Left colon (tissue), 2 donors: ENCODE results near the gene AJAP1. TPM values are rescaled to one million over a fixed set of nuclear protein-coding genes. Genes with fewer than 3 reads are reported as not detected.

ENCODE experiments used
- ATAC-seq: fragments of 200-7000 bp; cut with Tn5 transposase; one replicate; pipeline ENCODE4 v1.9.1; 2020; ENCODE audit warnings: mild to moderate bottlenecking, moderate library complexity
- DNase-seq, 2 donors: peaks; one replicate each; pipeline ENCODE4 v3.0.0-alpha.2; 2020
- intact Hi-C, 2 donors: fragments of 100-400 bp; cut with DNase I in 1 of 2; cut with micrococcal nuclease in 1 of 2; formaldehyde crosslinking; loops; one replicate each; pipeline versions ENCODE4 v1.11.2 to v1.14.0; 2022; cut with DNase I, micrococcal nuclease
- total RNA-seq, 2 donors: library from RNA; stranded (reverse); fragmentation: NEBNext Ultra II Directional; extraction: Animal tissue kit (Norgen Biotek cat#: 25700); gene quantifications; one replicate each; pipeline ENCODE4 v1.2.1, GENCODE V29; 2021
- donor health status: DM: no; HTN: no; CAD: no.
- donor health status: DM: yes; HTN: yes; CAD: no.

The AJAP1 gene
- total RNA-seq, 2 donors from 2014 or later = 0.08 to 0.49 TPM

DNA sequence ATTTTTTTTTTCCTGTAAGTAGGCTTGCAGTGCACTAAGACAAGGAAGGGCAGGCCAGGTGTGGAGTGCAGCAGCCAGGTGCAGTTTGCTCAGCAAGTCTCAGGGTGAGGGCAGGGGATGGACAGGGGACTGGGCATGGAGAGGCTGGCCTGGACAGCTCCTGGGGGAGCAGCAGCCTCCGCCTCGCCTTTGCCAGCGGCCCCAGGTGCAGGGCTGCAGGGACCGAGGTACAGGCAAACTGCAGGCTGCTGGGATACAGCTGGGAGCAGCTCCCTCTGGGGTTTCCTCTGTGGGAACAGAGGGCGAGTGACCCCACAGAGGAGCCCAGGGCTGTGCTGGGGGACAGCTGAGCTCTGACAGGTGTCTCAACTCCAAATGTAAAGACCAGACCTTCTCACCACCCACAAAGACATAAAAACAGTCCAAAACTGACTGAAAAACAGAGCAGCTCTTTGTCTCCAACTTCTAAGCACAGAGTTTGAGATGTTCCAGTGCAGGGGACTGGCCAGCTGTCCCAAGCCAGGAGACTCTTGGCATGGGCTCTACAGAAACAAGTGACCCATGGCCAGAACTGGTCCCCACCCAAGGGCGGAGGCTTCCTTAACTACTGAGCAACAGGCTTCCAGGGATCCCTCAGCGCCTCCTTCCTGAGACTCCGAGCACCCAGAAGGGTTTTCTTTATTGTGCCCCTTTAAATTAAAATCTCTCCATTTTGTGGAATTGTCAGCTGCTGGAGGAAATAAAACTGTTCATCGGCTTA, 27.7 kb upstream of the AJAP1 start:
- intact Hi-C loops = no loop called here
- no peak for DNase-seq
- no peak for ATAC-seq

DNA sequence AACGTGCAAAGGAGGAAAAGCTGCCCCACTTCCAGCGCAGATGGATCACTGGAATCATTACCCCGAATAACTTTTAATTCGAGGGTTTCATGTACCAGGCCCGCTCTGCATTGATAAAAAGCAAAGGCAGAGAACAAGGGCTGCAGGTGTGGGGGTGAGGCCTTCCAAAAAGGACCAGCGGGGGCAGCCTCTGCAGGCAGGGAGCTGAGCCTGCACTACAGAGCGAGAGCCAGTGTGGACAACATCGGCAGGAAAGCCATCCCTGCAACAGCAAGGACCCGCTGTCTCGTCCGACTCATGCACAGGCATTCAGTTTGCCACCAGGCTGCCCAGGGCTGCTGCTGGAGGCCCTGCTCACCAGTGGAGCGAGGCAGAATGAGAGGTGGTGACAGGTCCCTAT, 27.1 kb upstream of the AJAP1 start:
- ATAC-seq = no peak
- intact Hi-C loops = no loop called here
- DNase-seq = no peak

DNA sequence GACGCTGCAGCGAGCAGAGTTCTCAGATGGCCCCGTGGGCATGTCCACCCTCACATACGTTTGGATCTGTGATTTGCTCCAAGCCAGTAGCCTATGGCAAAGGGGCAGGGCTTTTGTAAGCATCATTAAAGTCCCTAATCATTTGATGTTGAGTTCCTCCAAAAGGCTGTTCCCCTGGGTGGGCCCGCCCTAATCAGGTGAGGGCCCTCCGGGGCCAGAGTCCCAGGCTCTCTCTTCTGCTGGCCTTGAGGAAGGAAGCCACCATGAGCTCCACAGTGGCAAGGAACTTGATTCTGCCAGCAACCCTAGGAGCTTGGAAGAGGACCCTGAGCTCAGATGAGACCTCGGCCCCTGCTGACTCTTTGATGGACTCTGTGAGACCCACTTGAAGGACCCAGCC, 25.4 kb upstream of the AJAP1 start:
- DNase-seq (no peak), ATAC-seq (no peak)
- intact Hi-C loops = no loop called here

DNA sequence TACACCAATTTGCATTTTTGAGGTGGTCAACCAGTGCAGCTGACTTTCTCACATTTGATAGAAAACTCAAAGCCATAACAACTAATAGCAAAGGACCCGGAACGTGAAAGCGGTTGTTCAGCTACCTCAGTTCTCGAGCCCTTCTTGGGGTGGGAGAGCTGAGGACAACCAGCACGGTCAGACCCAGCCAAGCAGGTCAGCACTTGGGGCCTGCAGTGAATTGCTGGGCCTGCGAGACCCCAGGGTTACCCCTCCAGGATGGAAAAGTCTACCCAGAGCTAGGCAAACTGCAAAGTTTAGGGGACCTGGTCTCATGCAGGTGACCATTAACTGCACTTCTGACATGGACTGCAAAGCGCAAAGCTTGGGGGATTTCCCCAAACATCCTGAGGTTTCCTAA, 23.8 kb upstream of the AJAP1 start:
- DNase-seq = no peak
- no peak for ATAC-seq
- intact Hi-C loops = no loop called here

DNA sequence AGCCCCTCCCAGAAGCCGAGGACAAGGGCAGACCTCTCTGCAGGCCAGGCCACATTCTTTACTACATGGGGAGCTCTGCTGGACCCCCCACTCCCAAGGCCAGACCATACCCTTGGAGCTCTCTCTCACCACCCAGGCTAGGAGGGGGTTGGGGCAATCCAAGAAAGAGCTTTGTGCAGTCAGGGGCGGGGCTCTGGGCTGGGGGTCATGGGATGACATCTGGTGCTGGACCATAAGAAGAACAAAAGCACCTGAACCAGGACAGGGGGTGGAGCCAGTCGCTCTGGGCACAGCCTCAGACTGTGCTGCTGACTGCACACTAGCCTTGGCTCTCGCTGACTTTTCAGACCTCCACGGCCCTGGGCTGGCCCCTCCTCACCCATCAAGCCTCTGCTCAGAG, 23.1 kb upstream of the AJAP1 start:
- ATAC-seq (no peak), DNase-seq (no peak)
- intact Hi-C loops = no loop called here

DNA sequence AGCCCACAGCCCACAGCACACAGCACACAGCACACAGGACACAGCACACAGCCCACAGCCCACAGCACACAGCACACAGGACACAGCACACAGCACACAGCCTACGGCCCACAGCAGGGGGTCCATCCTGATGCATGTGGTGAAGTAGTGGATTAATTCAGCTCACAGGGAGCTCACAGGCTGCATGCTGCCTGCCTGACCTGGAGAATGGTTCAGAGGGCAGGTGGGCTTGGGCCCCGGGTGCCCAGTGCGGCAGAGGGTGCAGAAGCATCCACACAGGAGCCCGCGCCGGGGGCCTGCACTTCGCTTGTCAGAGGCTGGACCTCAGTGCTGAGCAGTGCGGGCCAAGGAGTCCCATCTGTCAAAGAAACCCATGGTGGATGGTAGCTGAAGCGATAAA, 21.1 kb upstream of the AJAP1 start:
- ATAC-seq (no peak), DNase-seq (no peak)
- intact Hi-C loops = no loop called here

DNA sequence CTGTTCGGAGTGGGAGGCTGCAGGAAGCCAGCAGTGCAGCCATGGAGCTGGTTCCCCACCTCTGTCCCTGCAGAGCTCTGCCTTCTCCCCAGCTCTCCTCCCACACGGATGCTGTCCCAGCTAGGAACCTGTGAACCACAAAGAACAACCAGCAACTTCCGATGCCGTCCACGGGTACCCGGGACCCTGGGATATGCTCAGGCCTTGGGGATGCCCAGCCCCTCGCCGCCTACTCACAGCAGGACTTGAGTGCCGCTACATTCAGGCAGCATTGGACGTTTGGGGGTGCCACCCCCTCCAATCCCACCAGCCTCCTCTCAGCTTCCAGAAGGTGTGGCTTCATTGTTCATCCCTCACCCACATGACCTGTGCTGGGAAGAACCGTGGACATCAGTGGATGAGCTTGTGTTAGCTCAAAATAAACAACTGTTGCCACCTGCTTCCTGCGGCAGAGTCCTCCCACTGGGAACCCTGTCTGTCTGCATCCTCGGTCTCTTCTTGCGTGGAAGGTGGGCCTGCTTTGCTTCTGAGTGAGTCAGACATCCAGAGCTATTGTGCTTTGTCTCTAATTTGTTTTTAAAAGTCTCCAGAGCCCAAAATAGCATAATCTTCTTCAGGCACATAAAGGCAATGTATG, 20.1 kb upstream of the AJAP1 start:
- no peak for ATAC-seq
- intact Hi-C loops = no loop called here
- no peak for DNase-seq

DNA sequence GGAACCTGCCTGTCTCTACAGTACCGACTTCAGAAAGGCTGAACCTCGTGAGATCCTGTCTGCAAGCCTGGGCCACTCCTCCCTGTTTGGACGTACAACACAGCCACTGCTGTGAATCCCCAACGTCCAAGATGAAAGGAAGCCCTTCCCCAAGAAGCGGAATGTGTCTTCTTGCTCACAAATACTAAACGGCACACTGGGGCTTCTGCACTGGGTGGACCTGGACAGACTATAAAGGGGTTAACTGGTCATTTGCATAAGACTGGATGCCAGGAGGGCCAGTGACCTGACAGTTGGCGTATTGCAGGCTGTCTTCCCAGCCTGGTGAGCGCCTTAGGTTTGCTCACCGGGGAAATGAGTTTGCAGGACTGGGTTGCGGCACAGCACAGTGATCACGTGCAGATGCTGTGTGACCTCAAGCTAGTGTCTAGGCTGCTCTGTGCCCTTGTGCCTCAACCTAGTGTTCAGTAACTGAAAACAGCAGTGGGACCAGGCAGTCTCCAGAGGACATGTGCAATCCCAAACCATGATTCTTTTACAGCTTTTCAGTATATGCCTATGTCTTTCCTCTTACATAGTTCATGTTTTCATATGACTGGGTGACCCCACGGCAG, 19.5 kb upstream of the AJAP1 start:
- intact Hi-C loops = no loop called here
- no peak for DNase-seq
- no peak for ATAC-seq

DNA sequence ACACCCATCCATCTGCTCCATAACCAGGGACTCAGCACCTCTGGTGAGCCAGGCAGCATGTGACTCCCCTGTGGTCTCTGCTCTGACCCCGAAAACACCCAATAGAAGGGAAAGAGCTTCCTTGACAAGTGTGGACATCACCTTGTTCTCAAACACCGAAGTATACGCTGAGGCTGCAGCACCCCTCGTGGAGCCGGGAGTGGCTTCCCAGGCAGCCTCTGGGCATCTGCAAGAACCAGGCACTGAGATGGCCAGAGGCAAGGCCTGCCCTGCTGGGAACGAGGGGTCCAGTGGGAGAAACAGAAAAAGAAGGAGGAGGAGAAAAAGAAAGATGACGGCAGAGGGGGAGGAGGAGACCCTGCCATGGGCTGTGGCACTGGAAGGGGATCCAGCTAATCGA, 18.2 kb upstream of the AJAP1 start:
- no peak for ATAC-seq
- DNase-seq = no peak
- intact Hi-C loops = no loop called here

DNA sequence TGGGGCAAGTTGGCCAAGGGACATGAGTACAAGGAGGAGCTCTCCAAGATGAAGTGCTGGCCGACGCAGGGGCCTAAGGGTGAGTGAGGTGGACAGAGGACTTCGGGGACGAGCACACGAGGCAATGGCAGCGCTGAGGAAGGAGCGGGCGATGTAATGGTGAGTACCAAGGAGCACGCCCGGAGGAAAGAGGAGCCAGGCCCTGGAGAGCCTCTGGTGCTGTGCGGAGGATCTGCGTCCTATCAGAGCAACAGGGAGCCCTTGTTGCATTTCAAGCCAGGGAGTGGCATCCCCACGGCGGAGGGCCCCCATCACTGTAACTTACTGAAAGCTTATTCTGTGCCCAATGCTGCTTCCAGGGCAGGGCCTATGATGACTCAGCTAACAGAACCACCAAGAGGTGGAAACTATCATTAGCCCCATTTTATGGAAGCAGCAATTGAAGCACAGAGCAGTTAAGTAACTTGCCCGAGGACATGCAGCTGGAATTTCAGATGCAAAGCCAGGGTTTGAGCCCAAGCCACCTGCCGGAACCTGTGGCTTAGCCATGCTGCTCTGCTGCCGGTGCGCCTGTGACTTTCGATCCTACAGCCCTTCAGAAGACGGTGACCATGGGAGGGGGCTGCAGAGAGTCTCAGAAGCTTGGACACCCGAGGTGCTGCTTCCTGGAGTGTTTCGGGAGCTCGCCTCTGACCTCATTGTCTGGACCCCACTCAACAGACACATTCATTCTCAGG, 17.6 kb upstream of the AJAP1 start:
- ATAC-seq (no peak), DNase-seq (no peak)
- intact Hi-C loops = no loop called here

DNA sequence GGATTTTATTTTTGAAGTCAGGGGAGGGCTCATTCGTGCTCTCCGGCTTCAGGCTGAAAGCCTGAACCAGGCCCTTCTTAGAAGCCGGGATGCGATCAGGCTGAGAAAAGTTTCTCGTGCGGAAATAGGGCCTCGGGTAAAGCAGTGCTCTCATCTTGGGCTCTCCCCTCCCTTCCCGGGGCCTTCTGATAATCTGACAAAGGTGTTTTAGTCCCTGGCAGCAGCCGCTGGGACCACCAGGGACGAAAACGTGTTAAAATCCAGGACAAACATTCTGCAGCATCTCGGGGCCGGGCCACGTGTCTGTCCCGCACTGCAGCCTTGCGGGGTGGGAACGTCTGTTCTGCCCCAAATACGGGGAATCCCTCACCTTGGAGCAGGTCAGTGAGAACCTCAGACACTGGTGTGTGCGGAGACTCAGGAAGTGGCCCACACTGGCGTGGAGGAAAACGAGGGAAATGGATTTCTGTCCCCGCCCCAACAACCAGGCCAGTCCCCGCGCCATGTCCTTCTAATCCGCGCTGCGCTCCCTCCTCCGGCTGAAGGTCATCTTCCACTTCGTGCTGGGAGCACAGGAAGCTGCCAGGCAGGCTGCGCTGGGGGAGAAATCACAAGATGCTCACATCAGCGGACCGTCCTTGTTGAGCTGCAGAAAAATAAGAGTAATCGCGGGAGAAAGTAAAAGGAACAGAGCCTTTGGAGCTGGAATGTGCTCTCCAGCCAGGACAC, 16.6 kb upstream of the AJAP1 start:
- ATAC-seq = no peak
- intact Hi-C loops = no loop called here
- no peak for DNase-seq

DNA sequence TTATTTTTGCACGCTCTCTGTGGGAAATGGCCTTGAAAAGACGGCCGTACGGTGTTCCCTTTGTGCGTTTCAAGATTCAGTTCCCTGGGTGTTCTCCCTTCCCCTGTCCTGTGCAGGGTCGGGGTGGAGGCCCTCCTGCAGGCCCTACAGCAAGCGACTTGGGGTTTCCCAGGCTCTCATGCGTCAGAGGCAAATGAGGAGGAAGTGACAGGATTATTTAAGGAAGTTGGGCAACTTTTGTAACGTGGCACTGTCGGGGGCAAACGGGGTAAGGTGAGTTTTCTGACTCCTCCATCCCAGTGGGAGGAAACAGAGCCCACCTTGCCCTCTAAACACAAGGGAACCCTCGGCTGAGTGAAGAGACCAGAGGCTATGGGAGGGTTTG, 16.1 kb upstream of the AJAP1 start:
- ATAC-seq = no peak
- DNase-seq = no peak
- intact Hi-C loops = no loop called here

DNA sequence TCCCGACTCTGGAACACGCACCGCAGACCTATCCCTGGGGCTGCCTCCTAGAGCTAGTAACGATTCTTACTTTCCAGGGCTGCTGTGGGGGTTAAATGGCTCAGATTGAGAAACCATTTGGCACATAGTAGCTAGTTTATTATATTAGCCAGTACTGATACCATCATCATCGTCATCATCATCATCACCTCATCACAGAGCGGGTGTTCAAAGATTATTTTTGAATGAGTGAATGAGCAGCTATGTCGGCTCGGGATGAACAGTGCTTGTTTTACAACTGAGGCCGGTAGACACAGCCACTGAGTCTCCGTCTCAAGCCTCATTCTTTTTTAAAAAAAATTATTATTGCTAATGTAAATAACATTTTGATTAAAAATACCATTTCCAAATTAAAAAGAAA, 13.5 kb upstream of the AJAP1 start:
- no peak for ATAC-seq
- no peak for DNase-seq
- intact Hi-C loops = no loop called here

DNA sequence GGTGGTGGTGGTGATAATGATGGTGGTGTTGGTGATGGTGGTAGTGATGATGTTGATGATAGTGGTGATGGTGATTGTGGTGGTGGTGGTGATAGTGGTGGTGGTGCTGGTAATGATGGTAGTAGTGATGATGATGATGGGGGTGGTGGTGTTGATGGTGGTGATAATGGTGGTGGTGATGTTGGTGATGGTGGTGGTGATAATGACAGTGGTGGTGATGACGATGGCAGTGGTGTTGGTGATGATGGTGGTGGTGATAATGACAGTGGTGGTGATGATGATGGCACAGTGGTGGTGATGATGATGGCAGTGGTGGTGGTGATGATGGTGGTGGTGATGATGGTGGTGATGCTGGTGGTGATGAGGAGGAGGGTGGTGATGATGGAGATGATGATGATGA, 7.0 kb upstream of the AJAP1 start:
- ATAC-seq (no peak), DNase-seq (no peak)
- intact Hi-C loops = no loop called here

DNA sequence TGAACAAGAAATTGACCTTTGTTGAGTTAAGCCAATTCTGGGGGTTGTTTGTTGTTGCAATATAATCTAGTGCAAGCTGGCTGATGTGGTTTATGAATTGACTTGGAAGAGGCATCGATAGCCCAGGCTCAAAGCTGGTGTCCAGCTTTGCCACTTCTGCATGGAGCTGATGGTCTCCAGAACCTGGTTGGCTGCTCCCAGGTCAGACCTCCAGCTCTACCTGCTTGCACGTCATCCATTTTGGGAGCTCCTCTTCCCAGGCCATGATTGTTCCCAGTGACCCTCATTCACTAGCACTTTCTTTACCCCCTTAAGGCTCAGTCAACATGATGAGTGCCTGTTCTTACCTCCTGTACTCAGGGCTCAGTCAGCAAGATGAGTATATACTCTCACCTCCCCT, 5.8 kb upstream of the AJAP1 start:
- no peak for DNase-seq
- ATAC-seq = no peak
- intact Hi-C loops = no loop called here

DNA sequence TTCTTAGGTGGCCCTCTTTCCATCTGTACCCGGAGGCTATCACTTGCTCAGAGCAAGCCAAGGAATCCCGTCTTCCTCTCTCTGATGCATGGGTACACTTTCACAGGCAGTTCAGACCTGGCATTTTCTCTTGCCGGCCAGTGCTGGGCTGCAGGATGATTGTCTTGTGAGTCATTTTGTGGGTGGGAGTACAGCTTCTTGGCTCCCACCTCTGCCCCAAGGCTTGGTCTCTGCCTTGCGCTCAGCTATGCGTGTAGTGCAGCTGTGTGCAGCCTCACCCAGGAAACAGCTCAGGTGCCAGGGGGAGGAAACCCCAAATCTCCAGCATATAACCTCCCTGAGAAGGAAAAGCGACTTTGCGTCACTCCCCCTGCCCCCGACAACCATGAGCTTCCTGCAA, 3.9 kb upstream of the AJAP1 start:
- intact Hi-C loops = no loop called here
- ATAC-seq (no peak), DNase-seq (no peak)

DNA sequence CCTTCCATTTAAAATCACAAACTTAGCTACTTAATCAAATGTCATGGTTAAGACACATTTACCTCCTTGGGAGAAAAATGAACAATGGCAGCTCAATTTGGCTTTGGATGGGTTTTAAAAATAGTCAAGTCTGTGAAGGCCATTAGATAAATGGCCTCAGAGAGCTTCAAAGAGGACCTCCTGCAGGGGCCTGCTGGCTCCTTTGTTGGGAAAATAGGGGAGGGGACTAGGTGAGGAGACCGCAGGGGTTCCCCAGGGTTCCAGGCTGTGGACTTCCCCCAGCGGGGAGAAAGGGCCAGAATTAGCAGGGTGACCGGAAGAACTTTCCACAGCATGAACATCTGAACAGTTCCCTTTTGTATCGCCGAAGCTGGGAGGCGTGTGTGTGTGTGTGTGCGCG, 3.4 kb upstream of the AJAP1 start:
- intact Hi-C loops = no loop called here

DNA sequence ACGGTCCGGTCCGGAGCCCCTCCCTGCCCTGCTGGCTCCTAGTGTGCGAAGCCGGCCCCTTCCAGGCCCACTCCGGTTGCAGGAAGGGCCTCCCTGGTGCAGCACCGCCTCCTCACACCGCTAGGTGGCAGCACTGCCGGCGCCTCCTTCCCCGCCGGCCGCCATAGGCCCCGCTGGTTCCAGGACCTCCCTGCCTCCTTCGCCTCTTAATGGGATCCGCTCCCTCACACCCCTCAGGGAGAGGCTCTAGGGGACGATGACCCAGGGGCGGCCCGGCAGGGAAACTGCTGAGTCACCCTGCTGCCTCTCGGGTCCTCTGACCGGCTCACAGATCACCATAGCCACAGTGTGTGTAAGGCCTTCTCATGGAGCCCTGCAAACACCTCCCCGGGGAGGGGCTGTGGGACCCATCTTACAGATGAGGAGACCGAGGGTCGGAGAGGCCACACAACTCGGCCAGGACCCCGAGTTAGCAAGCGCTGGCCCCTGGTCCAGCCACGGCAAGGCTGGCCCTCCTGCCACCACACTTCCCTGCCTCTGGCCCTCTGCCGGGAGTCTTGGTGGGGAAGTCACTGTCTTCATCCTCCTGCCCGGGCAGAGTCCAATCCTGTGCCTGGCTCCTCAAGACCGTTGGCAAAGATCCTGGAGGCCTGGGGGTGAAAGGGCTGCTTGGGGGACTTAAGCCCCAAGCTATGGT, 1.6 kb upstream of the AJAP1 start:
- DNase-seq = peak in 1 of 2 donors; percentile 51
- intact Hi-C loops = no loop called here

More for the DNA sequence above, 3.4 kb upstream of the AJAP1 start:
- no peak for DNase-seq
- ATAC-seq = no peak

DNA sequence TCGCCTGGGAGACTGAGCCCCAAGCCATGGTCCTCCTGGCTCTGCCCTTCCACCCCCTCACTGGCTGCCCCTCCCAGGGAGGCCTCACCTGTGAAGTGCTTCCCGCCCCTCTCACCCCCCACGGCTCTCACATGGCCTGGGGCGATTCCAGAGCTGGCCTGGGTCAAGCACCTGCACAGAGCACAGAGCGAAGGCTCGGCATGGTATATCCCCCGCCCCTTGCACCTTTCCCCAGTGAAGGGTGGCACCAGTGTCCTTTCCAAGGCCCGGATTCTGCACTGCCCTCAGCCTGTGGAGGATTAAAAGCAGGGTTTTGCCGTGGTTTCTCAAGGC, 1.1 kb upstream of the AJAP1 start:
- no peak for ATAC-seq
- intact Hi-C loops = no loop called here

More for the DNA sequence above, 1.6 kb upstream of the AJAP1 start:
- ATAC-seq = peak; percentile 66

More for the DNA sequence above, 1.1 kb upstream of the AJAP1 start:
- no peak for DNase-seq
